ENCODE results near the gene RRM1.

The RRM1 gene

GRCh38 chr11:4183410-4184057, 88.9 kb downstream of the RRM1 start:
- no peak for TF ChIP-seq CTCF (IDR thresholded peaks at IDR 0.05)
- TF ChIP-seq ZFX (IDR thresholded peaks at IDR 0.05; ENCODE audit: borderline replicate concordance) = no peak
- no peak overlapping the region for H3K27ac ChIP-seq

- TF ChIP-seq CTCF (IDR thresholded peaks at IDR 0.05) = no peak
- TF ChIP-seq ZFX (IDR thresholded peaks at IDR 0.05; ENCODE audit: borderline replicate concordance) = no peak
- no peak overlapping the region for H3K27ac ChIP-seq
Observed at GRCh38 chr11:4184163-4184916, 89.7 kb downstream of the RRM1 start.

GRCh38 chr11:4185561-4185960, 91.0 kb downstream of the RRM1 start:
- H3K27ac ChIP-seq = no peak overlapping the region
- TF ChIP-seq ZFX (IDR thresholded peaks at IDR 0.05; ENCODE audit: borderline replicate concordance) (no peak), CTCF (IDR thresholded peaks at IDR 0.05) (no peak)

GRCh38 chr11:4186464-4187054, 92.0 kb downstream of the RRM1 start:
- H3K27ac ChIP-seq = no peak overlapping the region
- TF ChIP-seq CTCF (IDR thresholded peaks at IDR 0.05) = no peak
- TF ChIP-seq ZFX (IDR thresholded peaks at IDR 0.05; ENCODE audit: borderline replicate concordance) = no peak

- H3K27ac ChIP-seq = 0 out of 2 replicates have a peak overlapping the region, but pooled peaks have one; percentile 20
- TF ChIP-seq CTCF (IDR thresholded peaks at IDR 0.05) = peak; percentile 87
- no peak for TF ChIP-seq ZFX (IDR thresholded peaks at IDR 0.05; ENCODE audit: borderline replicate concordance)
Observed at GRCh38 chr11:4187055-4187988, 92.7 kb downstream of the RRM1 start.
